ENCODE results near the gene TANC1. TPM values are rescaled to one million over a fixed set of nuclear protein-coding genes. Genes with fewer than 3 reads are reported as not detected.

The TANC1 gene
- total and polyA plus RNA-seq, 2 of the 4 experiments (the other 2 are of a cell fraction), result 10.2 to 12.9 TPM

DNA sequence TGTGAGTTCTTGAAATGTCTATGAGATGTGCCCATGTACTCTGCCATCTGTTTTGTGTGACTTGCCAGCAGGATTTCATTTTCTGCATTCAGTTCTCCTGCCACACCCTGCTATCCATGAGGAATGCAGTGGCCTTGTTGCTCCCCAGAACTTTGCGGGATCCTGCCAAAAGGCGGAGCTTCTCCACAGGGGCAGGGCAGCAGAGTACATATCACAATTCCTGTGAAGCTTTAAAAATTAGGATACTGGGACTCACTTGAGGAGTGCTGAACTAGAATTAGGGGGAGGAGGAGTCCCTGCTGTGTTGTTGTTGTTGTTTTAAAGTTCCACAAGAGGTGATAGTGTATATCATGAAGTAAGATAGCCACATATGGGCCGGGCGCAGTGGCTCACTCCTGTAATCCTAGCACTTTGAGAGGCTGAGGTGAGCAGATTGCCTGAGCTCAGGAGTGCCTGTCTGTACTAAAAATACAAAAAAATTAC is 76.4 kb downstream of the TANC1 start:
- Histone ChIP-seq H2BK20ac (ENCODE audit: low read depth, low read length) (peak overlapping the region; percentile 34; the same call in 1 of the 2 replicates), H3K9me1 (ENCODE audit: insufficient read depth, low read length) (peaks cover 29% of the 10 kb centered on the region), H3K23ac (ENCODE audit: low read depth, low read length) (no peak overlapping the region), H3K14ac (replicated peaks; ENCODE audit: low read depth, low read length) (peak overlapping the region; percentile 29; the same call in 1 of the 2 replicates), H3K4me2 (ENCODE audit: low read depth, low read length) (no peak overlapping the region), H2AK5ac (ENCODE audit: low read depth, low read length) (peak overlapping the region; percentile 18; the same call in 1 of the 2 replicates), H3K79me1 (ENCODE audit: low read depth in 1 of 2, low read length in 2 of 2) (peaks cover 27 to 64% of the 10 kb centered on the region in 2 experiments), H4K20me1 (ENCODE audit: insufficient read depth, low read length) (peaks cover 13% of the 10 kb centered on the region; the same call in 1 of the 2 replicates), H3K9me3 (ENCODE audit: control insufficient read depth, insufficient read depth, low read length) (no peaks in the 10 kb centered on the region), H3K9ac (ENCODE audit: low read depth, low read length) (no peak overlapping the region), H3K56ac (ENCODE audit: extremely low read depth, insufficient read depth, low read length) (no peak overlapping the region), H3K27me3 (ENCODE audit: control insufficient read depth, insufficient read depth, low read length) (no peaks in the 10 kb centered on the region), H2BK120ac (ENCODE audit: low read depth, low read length) (no peak overlapping the region), H3K4me1 (ENCODE audit: control insufficient read depth, insufficient read depth, low read length) (peaks cover 20% of the 10 kb centered on the region), H4K5ac (ENCODE audit: low read depth, low read length) (no peak overlapping the region), H3K4me3 (ENCODE audit: insufficient read depth, low read depth, low read length) (no peak overlapping the region), H4K8ac (ENCODE audit: low read depth in 2 of 2, low read length in 2 of 2) (no peak overlapping the region), H2AFZ (replicated peaks; ENCODE audit: low read length, poor library complexity) (peak overlapping the region; percentile 54), H4K91ac (ENCODE audit: insufficient read depth, low read depth, low read length) (no peak overlapping the region; the same call in 1 of the 2 replicates), H3K27ac (ENCODE audit: insufficient read depth, low read length) (no peak overlapping the region), H2AK9ac (replicated peaks; ENCODE audit: low read depth, low read length, poor library complexity) (peak overlapping the region; percentile 20), H2BK5ac (ENCODE audit: low read depth, low read length, poor library complexity, severe bottlenecking) (no peak overlapping the region), H3K4ac (ENCODE audit: low read depth, low read length) (0 out of 2 replicates have a peak overlapping the region, but pooled peaks have one; percentile 9), H2BK15ac (ENCODE audit: low read depth, low read length) (no peak overlapping the region), H3K18ac (ENCODE audit: low read depth, low read length) (no peak overlapping the region), H3K36me3 (ENCODE audit: control insufficient read depth, insufficient read depth, low read length) (peaks cover 10% of the 10 kb centered on the region)
- ChIA-PET CTCF (interaction anchor here (0.8 to 1.3 kb wide), 2 partner anchors 8 to 14 kb away, joined by 4 to 6 read pairs; no protein-coding TSS in a partner anchor), POLR2A (ENCODE audit: unreplicated experiment) (no interaction called here)
- intact Hi-C loops (cut with micrococcal nuclease), result loop anchor here (2.0 kb wide), 1 partner anchor 14 kb away; no protein-coding TSS in a partner anchor
- WGBS, 2 experiments (ENCODE audit: extremely low coverage in 2 of 2, insufficient read length in 1 of 2), result no CpG with 5 or more reads among the region's 4 CpGs
- BruUV-seq (replicated peaks), result no TSS peak
- ATAC-seq (ENCODE audit: low read depth) (no peak), DNase-seq (no peak)
- no peak for TF ChIP-seq BHLHE40 (IDR thresholded peaks at IDR 0.05; ENCODE audit: low read depth, low read length)
- TF ChIP-seq POLR2A (IDR thresholded peaks at IDR 0.05; ENCODE audit: low read depth, low read length), result no peak
- TF ChIP-seq FOS (IDR thresholded peaks at IDR 0.05; ENCODE audit: low read depth, low read length), result no peak
- TF ChIP-seq USF2 (IDR thresholded peaks at IDR 0.05; ENCODE audit: low read depth, low read length), result no peak
- TF ChIP-seq NFE2L2 (IDR thresholded peaks at IDR 0.05; ENCODE audit: low read depth, low read length), result no peak
- no peak for TF ChIP-seq ELK1 (IDR thresholded peaks at IDR 0.05; ENCODE audit: borderline replicate concordance, low read depth, low read length)
- no peak for TF ChIP-seq CHD1 (IDR thresholded peaks at IDR 0.05; ENCODE audit: low read depth, low read length)
- TF ChIP-seq MAFK (IDR thresholded peaks at IDR 0.05; ENCODE audit: low read depth, low read length), result no peak
- TF ChIP-seq RFX5 (IDR thresholded peaks at IDR 0.05; ENCODE audit: low read depth, low read length), result no peak
- TF ChIP-seq RAD21 (IDR thresholded peaks at IDR 0.05; ENCODE audit: low read length), result no peak
- TF ChIP-seq RCOR1 (IDR thresholded peaks at IDR 0.05; ENCODE audit: insufficient replicate concordance, low read length), result no peak
- no peak for TF ChIP-seq SMC3 (IDR thresholded peaks at IDR 0.05; ENCODE audit: low read depth, low read length)
- TF ChIP-seq MAZ (IDR thresholded peaks at IDR 0.05; ENCODE audit: borderline replicate concordance, low read depth, low read length), result no peak
- no peak for TF ChIP-seq MXI1 (IDR thresholded peaks at IDR 0.05; ENCODE audit: borderline replicate concordance, low read depth, low read length)
- no peak for TF ChIP-seq CEBPB (IDR thresholded peaks at IDR 0.05; ENCODE audit: low read depth, low read length)
- TF ChIP-seq CTCF (conservative IDR thresholded peaks at IDR 0.05; ENCODE audit: low read depth, low read length), result no peak
- in situ Hi-C loops (cut with MboI; ENCODE audit: low sequenced_read_pairs), result no loop called here
- dilution Hi-C loops (cut with HindIII; ENCODE audit: low sequenced_read_pairs, unreplicated experiment), result no loop called here

All from IMR-90 (cell line).